HG03342 (cell line): ENCODE measurements around the gene MSRB1.

Experiments
- ATAC-seq: cut with Tn5 transposase; IDR thresholded peaks from one replicate; pipeline ENCODE4 v1.9.1; 2021; ENCODE audit warnings: mild to moderate bottlenecking, moderate library complexity; ENCODE audit not compliant: unreplicated experiment

MSRB1 gene

DNA sequence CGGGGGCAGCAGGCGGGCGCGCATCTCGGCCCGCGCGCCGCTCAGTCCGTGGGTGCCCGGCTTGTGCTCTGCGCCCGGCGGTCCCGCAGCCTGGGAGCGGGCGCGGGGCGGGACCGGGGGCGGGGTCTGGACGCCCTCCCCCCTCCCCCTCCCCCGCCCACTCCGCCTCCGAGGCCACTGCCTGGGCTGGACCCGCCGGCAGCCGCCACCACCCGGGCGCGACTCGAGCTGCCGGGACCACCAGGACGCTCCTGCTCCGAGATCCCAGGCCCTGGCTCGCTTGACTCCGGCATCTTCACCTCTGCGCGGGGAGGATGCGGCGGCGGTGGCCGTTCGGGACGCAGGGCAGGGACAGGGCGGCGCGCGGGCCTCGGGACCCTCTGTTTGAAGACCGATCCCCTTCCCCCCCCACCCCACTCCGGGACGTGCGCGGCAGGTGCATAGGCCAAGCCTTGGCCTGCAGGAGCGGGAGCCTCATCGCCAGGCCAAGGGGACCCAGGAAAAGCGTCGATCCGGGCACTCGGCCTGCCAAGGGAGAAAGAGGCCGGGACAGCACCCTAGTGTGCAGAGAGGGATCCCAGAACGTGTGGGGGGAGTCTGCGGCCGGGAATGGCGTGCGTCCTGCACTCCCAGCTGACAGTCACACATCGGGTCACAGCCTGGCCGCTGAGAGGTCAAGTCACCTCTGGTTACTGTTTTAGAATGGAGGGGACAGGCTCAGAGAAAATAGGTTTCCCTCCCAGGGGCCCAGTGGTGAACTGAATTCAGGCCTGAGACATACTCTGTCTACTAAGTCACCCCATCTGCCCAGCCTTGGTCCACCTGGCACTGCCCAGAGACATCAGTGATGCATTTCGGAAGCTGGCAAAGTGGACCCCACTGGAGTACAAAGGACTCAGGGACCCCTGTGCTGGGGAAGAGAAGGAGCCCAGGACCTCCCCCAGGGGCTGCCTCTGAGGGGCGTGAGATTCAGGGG is 24.4 kb downstream of the MSRB1 start, which contains the start of gene HS3ST6:
HS3ST6 (minus strand) TSS at position 65 of the 976 bp plus-strand sequence. CDS start 92 bp downstream, outside the sequence.
- no peak for ATAC-seq

DNA sequence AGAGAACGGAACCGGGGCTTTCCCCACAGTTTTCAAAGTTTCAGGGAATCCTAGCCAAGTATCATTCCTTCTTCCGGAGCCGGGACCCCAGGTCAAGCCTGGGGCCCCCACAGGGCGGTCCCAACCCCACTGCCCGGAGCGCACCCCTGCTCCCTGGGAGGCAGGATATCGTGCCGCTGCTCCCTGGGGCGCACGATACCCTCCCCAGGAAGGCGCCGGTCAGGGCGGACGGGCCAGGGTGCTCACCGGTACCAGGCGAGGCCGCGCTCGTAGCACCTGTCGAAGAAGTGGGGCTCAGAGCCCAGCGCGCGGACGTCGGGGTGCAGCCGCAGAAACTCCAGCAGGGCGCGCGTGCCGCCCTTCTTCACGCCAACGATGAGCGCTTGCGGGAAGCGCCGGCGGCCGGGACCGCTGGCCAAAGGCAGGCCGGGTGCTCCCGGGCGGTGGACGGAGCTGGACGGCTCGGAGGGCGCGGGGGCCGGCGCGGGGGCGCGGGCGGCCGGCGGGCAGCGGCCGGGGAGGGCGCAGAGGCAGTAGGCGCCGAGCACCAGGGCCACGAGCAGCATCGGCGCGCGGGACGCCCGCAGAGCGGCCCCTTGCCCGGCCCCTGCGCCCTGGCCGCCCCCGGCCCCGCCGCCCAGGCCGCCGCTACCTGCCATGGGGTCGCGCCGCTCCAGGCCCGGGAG is 25.2 kb downstream of the MSRB1 start:
- ATAC-seq: no peak

DNA sequence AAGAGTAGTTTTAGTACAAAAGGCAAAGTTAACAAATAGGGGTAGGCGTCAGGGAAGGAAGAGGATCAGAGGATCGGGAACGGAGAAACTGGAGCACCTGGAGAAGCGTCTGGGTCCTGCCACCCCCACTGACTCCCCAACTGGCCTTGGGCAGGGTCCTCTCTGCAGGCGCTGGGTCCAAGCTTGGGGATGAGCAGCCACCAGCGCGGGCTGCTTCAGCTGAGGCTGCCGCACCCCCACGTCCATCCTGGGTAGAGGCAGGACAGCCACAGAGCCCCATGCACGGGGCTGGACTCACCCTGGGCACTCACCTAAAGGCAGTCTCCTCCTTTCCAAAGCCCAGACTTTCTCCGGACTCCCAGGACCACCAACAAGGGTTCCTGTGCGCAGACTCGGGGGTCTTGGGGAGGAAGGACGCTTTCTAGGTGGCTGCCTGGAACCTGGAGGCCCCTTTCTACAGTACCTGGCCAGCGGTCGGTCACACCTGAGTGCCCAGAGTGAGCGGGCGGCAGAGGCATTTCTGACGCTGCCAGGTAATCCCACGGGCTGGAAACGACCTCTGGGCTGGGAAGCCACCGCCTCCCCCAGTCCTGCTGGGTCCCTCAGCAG is 25.8 kb downstream of the MSRB1 start:
- no peak for ATAC-seq

DNA sequence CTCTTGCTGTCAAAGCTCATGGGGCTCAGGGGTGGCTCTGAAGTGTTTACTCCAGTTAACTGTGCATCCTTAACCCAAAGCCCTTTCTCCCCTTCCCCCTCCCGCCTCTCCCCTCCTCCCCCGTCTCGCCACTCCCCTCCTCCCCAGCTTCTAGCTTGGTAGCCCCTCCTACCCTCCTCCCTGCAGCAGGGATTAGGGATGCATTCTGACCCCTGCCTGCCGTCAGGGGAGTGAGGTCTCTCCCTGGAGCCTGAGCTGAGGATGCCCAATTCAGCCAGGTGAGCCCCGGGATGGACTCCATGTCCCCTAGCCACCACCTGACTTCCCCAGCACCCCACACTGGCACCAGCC is 26.4 kb downstream of the MSRB1 start:
- ATAC-seq: no peak

DNA sequence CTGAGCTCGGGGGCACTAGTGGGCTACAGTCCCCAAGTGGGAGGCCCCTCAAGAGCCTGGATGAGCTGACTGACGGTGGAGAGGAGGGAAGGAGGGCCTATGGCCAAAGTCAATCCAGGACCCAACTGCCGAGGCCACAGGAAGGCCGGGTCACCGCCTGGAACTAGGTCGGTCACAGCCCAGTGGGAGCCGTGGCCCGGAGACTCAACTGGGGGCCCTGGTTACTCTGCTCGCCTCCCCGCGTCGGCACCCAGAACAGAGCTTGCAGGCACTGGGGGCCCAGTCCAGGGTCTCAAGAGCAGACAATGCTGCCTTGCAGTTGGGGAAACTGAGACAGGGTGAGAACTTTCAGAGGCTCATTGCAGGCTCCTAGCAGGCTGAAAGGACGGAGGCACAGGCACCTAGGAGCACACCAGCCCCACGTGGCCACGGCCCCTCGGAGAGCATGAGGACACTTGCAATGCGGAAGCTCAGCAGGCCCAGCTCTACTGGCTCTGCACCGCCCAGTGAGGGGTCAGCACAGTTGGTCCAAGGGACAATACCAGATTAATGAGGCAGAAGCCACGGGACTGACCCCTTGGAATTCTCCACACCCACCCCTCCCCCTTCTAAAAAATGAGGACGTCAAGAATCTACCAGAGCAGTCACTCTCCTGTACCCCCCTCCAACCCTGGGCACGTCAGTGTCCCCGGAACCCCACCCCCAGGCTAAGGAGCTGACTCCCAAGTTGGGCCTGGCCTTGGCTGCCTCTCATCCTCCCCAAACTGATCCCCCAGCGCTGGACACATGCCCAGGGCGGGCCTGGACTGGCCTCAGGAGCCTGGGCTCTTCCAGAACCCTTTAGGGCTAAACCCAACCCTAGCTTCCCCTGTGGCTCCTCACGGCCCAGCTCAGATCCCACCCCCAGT is 27.0 kb downstream of the MSRB1 start:
- no peak for ATAC-seq

DNA sequence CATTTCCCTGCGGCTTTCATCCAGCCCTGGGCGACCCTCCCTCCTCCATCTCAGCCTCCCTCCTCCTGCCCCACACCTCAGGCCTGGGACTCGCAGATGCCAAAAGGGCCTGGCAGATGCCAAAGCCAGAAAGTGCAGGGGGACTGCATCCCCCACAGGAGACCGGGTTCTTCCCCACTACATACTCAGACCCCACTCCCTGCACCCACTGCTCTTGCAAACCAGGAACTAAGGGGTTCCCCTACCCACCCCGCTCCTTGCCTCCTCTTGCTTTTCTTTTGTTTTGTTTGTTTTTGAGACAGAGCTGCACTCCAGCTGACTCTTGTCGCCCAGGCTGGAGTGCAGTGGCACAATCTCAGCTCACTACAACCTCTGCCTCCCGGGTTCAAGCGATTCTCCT is 28.0 kb downstream of the MSRB1 start:
- no peak for ATAC-seq

DNA sequence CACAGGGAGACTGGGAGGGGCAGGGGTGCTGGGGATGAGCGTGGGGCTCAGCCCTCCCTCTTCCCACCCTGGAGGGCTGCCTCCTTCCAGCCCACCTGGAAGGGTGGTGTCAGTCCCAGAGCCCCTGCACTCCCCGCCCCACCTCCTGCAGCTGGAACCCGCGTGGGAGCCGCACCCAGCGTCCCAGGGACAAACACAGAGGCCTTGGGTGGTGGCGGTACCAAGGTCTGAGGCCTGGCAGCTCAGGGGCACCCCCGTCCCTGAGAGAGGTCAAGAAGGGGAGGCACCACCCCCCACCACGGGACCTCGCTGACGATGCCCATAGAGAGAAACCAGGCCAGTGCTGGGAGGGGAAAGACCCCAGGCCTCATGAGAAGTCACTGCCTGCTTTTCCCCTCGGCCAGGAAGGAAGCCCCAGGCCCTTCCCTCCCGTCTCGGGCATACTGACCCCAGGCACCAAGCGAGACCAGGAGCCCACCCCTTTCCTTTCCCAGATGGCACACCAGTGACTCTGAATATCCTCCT is 28.9 kb downstream of the MSRB1 start:
- ATAC-seq: no peak

DNA sequence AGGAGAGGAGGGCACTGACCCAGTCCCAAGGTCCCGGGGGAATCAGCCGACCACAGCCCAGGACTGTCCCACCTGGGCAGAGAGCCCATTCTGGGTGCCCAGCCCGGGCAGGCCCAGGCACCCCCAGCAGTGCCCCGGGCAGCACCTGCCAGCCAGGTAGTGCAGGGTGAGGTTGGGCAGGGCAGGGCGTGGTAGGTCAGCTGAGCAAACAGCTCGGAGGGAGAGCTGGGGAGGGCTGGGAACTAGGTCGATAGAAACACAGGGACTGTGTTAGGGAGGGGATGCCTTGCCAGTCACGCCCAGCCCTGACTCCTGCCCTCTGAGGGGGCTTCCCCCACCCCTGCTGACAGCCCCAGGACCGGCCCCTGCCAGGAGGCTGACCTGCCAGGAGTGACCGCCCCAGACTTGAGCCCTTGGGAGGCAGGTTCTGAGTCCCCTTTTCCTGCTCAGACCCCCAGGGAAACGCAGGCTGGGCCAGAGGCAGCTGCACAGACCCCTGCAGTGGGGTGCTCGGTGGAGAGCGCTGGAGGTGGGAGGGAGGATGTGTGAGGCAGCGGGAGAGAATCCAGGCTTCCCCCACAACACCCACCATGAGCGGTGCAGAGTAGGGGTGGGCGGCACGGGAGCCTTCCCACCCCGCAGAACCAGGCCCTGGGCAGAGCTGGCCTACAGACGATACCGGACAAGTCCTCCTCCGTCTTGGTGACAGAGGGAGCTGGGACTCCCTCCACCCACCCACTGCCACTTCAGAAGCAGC is 29.5 kb downstream of the MSRB1 start:
- ATAC-seq: no peak

DNA sequence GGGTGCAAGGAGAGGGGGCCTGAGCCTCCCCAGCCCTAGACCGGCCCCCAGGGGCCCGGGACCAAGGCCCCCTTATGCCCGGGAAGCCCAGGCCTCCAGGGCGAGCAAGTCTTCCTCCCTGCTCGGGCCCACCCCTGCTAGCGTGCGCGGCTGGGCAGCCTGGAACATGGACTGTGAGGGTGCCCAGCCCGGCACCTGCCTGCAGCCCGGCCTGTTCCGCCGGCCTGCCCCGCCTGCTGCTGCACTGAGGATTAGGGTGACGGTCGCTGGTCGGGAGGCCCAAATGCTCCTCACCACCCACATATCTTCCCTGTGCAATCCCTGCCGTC is 30.8 kb downstream of the MSRB1 start:
- ATAC-seq: no peak

DNA sequence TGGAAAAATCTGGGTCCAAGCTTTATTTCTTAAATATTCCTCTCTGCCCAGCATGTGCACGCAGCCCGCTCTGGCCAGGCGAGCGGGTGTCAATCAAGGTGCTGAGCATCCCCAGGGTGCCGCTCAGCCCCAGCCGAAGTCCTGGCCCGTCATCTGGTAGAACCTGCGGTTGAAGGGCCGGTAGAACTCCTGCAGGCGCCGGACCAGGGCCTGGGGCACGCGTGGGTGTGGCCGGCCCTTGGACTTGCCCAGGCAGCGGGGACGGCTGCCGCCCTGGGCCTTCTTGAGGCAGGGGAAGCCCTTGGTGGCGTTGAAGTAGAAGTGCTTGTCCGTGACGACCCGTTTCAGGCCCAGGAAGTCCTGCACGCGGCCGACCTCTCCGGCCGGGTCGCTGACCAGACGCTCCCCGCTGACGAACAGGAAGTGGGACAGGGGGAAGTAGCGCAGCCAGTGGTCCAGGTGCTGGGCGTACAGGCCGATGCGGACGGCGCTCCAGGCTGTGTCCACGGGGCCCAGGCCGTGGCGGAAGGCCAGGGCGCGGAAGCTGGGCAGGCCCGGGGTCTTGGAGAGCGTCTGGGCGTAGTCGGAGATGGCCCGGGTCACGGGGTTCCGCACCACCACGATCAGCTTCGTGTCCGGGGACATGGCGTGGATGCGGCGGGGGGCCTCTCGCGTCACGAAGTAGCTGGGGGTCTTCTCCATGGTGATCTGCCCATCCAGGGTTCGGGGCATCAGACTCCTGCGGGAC is 31.4 kb downstream of the MSRB1 start:
- ATAC-seq: no peak

DNA sequence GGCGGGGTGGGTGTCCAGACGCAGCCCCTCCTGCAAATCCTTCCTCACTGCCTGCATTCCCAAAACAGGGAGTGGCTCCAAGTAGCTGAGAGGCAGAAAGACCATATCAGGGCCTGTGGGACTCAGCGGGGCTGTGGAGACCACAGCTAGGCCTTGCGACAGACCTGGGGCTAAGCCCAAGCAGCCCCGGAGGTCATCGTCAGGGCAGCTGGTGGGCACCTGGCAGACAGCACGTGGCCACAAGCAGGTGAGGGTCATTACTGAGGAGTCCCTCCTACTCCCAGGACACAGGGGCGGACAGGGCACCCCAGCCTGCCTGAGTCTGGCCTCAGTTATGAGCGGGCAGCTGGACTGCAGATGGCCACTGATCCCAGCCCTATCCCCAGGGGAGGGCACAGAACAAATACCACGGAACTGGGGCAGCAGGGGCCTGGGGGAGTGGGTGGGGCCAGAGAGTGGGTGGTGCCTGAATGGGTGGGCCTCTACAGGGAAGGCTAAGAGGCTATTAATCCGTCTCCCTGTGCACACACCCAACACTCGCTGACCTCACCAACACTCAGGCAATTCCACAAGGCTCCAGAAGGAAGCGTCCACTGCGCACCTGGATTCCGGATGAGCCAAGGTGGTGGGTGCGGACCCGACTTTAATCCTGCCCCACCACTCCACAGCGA is 33.3 kb downstream of the MSRB1 start:
- ATAC-seq: no peak

DNA sequence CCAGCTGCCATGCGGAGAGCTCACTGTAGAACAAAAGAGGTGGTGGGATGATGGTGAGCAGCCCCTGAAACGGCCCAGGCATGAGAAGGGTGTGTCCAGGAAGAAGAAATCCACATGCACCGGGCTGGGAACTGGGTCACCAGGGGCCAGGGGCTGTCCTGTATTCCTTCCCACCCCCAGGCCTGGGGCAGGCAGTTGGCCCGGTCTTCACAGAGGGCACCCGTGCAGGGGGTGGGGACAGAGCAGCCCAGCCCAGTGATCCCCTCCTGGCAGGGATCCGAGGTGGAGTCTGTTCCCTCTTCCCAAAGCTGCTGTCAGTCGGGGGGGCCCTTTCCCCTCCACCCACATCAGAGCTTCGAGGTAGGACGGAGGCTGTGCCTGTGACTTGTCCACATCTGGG is 34.0 kb downstream of the MSRB1 start:
- no peak for ATAC-seq

DNA sequence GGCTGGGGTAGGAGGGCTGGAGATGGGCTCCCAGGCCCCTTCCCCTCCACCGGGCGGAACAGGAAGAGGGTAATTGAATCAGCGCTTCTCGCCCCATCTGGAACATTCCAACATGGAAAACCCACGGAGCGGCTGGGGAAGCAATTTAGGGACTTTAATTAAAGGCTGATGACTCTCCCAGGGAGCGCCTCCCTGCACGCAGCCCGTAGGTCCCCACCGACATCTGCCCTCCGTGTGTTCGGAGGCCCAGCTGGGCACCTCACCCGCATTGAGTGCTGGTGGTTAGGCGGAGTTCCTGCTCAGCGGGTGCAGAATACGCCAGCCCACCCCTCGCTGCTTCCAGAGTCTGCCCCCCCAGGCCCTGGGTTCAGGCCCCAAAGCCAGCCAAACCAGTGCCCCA is 34.8 kb downstream of the MSRB1 start:
- ATAC-seq: no peak

DNA sequence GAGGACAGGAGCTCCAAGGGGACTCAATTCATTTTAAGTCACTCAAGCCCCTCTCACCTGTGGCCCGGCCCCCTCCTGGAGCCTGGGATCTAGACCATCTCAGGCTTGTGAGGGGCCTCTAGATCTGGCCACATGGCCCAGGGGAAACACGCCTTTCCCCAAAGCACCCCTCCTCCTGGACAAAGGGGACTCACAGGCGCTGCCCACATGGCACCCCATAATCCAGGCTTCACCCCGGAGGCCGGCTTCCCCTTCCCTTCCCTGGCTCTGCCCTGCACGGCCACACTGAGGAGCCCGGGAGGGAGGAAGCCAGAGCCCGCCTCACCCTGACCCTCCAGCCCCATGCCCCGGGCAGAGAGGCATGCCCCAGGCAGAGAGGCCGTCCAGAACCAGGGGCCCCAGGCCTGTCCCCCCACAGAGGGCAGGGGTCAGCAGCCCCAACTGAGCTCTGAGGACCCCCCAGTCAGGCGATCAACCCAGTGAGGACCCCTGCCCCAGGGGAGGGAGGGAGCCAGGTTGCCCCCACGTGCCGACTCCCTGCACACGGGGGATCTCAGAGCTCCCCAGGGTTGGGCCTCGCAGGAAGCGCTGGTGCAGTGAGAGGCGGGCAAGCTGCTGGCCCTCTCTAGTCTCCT is 35.7 kb downstream of the MSRB1 start:
- no peak for ATAC-seq

DNA sequence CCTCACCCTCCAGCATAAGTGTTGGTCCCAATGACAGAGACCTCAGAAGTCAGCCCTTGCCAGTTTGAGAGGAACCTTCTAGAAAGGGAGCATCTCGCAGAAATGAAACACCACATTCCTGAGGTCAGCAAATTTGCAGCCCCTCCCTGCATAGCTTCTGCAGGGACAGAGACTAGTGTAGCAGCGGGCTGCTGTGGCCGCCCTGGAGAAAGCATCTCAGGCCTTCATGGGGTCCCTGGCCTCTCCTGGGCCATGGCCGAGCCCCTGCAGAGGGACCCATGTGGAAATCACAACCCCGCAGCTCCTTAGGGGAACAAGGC is 36.2 kb downstream of the MSRB1 start:
- ATAC-seq: no peak

DNA sequence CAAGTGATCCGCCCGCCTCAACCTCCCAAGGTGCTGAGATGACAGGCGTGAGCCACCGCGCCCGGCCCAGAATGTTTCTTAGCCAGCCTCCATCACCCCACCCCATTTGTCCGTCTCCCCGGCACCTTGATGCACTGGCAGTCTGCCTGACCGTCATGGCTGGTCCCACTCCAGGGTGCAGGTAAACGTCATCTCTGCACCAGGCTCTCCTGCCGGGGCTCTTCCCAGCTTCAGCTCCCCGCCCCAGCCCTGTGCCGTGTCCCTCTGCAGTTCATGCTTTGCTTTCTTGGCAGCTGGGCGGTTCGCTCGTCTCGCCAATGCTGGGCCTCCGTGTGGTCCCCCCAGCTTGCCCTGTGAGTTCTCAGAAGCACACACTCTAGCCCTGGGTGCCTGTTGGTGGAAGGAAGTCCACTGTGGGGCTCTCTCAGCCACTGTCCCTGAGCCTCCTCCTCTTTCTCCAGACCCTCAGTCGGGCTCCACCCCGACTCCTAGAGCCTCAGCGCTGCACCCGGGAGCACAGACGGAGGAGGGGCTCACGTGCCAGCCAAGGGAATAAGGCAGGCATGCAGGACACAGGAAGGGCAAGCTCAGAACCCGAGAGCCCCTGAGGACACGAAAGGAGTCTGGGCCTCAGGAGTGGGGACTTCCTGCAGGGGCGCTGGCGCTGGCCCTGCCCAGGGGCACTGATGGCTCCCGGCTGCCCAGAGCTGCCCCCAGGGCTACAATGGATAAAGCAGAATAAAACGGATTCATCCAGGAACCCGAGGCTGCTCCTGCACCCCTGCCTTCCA is 36.7 kb downstream of the MSRB1 start:
- ATAC-seq: no peak
